RPMI7951 (cell line): ENCODE results near the gene KCNQ1. TPM values are rescaled to one million over a fixed set of nuclear protein-coding genes. Genes with fewer than 3 reads are reported as not detected.
A peak's percentile ranks its signal among the peaks of the same experiment; 100 is the strongest.

Experiments used
- DNase-seq: peaks from one replicate; pipeline ENCODE4 v3.0.0-alpha.2; 2012; ENCODE audit warnings: low read depth
- total RNA-seq: library from RNA; depleted of rRNA; stranded (reverse); fragments of >200 nt; shearing (Covaris generic); gene quantifications from 2 replicates; pipeline ENCODE4 v1.2.3, GENCODE V29; 2014

Gene KCNQ1
- total RNA-seq, 1 experiment from 2014 or later: not detected

DNA sequence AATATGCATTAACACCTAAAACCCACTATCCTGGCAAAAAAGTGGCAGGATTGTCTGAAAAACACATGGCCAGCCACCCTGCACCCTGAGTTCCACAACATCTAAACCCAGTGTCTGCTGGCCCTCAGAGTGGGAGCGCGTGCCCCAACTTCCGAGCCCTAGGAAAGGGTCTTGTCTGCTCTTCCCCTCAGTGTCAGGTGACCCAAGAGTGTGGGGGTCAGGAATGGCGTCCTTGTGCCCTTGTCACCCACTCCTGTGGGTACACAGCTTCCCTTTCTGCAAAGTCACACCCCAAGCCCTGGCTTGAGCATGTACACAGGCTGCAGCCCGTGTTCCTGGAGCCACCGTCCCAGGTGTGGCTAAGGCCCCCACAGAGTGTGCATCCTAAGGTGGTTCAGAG lies 373.2 kb downstream of the KCNQ1 start:
- DNase-seq: no peak

DNA sequence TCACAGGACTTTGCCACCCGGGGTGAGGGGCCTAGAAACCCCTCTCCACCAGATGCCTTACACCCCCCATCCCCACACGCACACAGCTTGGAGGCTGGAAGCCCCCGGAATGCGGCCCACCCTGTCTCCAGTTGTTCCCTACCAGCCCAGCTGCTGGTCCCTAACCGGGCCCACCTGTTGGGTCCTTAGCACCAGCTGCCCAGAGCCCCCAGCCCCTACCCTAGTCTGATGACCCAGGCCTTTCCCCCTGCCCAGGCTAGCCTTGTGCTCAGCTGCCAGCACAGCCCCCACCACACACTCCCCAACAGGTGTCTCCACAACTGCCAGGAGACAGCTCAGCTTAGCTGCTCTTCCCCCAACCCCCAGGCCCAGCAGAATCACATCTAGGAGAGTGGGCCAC lies 373.7 kb downstream of the KCNQ1 start:
- no peak for DNase-seq

DNA sequence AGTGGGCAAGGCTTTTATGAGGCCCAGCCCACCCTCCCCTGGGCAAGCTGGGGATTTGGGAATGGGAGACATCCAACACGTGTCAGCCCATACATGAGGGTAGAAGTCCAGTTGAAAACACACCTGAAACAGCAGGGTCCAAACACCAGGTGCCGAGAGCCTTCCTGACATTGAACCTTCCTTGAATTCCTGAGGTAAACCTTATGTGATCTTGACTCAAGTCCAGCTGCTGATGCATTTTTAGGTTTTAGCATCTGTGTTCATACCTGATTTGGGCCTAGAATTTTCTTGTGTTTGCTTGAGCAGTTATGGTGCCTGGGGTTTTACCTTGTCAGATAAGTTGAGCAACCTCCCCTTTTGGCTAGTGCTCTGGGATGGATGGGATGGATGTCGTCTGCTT lies 374.5 kb downstream of the KCNQ1 start:
- DNase-seq: no peak

DNA sequence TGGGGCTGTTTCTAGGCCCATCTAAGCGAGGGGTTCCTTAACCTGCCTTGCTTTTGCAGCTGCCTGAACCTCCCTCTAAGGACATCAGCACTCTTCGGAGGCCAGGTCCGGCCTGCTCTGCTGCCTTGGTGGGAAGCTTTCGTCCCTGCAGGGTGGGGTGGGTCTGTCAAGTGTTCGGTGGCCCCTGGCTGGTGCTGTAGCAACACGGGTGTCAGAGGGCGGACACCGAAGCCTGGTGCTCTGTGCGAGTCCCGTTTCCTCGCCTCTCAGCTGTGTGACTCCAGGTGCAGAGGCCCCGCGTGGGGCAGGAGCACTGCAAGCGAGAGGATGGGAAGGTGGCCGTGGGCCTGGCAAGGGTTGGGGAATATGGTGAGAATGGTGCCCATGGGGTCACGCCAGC lies 376.2 kb downstream of the KCNQ1 start:
- no peak for DNase-seq

DNA sequence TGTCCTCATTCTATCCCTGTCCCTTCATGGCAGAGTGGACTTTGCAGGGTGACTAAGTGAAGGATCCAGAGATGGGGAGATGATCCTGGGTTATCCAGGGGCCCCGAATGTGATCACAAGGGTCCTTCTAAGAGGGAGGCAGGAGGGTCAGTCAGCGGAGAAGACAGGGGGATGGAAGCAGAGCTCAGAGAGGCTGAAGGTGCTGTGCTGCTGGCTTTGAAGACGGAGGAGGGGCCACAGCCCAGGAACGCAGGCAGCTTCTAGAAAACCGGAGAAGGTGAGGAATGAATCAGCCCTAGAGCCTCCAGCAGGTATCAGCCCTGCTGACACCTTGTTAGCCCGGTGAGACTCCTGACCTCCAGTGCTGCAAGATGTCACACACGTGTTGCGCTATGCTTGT lies 377.1 kb downstream of the KCNQ1 start:
- DNase-seq: no peak

DNA sequence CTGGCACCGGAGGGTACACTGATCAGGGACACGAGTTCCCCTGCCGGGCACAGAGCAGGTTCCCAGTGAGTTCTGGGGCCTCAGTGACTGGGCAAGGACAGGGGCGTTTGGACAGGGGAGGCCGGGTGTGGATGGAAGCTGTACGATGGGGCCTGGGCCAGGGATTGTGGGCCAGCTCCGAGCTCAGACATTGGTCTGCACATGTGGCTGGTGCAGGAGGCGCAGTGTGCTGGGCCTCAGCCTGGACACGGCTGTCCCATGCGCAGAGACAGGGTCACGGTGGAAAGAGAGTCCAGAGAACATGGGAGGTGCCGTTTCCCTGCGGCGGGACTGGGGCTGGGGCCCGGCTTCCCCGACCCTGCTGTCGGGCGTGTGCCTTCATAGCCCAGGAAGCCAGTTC lies 380.0 kb downstream of the KCNQ1 start:
- no peak for DNase-seq

DNA sequence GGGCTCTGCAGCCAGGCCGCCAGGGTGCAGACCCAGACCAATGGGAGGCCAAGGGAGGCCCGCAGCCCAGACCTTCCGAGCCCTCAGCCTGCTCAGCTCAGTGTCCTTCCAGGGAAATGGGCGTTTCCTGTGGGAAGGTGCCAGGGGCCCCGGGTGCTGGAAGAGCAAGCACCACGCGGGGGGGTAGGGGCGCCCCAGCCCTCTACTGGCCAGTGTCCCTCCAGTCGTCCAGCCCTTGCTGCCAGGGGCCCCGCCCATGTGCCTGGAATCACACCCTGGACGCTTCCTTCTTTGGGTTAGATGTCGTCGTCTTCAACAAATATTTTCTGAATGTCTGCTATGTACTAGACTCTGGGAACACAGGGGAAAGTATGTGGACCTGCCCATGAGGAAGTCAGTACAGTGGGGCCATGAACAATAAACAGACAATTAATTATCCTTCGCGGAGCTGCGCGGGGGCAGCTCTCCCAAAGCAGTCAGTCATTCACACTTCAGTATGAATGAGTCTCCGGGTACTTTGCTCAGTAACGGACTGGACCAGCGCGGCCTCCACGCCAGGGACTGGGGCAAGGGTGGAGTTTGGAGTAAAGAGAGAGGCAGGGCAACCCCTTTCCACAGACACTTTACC lies 380.6 kb downstream of the KCNQ1 start:
- DNase-seq: no peak

DNA sequence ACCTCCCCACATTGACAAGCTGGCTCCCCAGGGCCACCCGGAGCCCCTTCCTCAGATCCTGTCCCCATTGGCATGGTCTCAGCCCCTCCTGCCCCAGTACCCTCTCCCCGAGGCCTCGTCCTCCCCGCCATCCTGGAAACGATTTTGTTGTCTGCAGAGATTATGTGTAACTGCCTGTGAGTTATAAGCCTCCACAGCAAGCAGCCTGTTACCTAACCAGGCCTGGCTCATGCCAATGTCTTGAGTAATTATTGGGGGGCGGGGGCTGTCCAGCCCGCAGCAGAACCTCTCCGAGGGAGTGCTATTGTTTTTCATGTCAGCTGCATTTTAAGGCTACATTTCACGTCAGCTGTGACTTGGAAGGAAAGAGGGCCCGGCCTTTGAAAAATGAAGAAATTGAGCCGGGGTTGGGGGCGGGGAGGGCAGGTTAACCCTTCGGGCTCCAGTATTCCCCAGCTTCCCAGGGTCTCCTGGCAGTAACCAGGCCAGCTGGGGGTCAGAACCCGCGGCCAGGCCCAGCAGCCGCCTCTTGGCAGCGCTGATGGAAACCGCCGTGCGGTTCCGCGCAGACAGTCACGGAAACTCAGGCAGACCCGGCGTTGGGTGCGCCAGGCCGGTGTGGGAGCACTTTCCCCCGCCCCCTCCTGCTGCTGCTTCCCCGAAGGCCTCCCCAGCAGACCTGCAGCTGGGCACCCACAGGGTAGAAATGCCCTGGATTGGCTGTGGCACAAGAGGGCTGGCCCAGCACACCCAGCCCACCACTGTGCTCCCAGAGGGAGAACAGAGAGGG lies 381.3 kb downstream of the KCNQ1 start:
- DNase-seq: peak; percentile 46

DNA sequence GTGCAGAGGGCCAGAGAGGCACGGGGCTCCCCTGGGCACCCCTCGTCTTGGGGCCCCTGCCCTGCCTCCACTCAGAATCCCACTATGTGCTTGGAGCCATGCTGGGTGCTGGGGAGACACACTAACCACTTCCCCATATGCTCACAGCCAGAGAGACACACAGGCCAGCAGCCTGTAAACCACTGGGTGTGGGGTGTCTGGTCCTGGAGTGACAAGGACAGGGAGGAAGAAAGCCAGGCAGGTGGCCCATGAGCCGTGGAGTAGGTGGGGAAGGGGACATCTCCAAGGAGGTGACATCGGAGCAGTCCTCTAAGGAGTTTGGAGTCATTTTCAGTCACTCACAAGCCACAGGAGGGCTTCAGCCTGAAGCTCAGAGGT lies 381.9 kb downstream of the KCNQ1 start:
- no peak for DNase-seq

DNA sequence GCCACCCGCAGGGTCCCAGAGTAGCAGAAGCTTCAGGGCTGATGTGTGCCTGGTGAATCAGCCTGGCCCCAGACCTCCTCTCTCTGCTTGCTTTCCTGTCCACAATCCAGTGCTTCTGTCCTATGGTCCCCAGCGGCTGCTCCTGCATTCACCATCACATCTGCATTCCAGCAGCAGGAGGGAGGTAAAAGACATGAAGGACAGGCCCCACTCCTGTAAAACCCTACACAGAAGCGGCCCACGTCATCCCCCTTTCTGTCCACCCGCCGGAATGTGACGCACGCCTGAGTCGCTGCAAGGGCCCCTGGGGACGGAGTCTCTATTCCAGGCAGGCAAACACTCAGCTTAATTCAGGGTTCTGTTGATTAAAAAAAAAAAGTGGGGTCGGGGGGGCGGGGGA lies 382.4 kb downstream of the KCNQ1 start:
- no peak for DNase-seq

DNA sequence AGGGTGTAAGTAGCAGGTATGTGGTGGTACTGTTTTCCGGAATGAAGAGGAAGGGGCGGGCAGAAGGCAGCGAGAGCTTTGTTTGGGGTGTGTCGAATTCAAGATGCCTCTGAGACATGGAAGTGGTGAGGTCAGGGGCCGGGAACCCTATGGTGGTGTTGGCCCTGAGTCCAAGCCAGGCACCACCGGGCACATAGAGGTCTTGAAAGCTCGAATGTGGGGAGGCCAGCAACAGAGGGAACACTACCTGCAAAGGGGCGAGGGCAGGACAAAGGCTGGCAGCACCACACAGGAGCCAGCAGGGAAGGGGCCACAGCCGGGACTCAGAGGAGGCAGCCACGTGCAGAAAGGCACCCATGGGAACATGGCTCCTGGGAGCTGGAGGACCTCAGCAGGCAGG lies 383.0 kb downstream of the KCNQ1 start:
- DNase-seq: no peak

DNA sequence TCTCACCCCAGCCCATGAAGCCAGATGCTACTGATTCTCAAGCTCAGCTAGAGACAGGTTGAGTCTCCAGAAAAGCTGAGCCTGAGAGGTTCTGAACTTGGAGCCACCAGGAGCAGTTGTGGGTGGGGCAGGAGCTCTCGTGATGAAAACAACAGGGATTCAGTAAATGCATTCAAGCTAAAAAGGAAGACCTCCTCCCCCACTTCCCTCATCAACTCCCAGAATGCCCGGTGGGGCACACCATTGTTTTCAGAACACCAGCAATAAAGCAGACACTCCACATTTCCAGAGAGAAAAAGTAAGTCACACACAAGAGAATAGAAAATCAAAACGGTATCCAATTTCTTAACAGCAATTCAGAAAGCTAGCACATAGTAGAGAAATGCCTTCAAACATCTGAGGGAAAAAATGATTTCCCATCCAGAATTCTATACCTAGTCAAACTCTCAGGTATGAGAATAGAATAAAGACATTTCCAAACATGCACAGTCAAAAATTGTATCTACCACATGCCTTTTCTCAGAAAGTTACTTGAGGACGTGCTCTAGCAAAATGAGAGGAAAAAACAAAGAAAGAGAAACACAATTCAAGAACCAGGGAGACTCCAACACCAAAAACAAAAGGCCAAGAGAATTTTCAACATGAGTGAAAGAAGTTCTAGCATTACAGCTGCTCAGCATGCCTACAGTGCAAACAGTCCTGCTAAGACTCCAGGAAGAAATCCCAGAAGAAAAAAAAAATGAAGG lies 383.9 kb downstream of the KCNQ1 start:
- DNase-seq: no peak

DNA sequence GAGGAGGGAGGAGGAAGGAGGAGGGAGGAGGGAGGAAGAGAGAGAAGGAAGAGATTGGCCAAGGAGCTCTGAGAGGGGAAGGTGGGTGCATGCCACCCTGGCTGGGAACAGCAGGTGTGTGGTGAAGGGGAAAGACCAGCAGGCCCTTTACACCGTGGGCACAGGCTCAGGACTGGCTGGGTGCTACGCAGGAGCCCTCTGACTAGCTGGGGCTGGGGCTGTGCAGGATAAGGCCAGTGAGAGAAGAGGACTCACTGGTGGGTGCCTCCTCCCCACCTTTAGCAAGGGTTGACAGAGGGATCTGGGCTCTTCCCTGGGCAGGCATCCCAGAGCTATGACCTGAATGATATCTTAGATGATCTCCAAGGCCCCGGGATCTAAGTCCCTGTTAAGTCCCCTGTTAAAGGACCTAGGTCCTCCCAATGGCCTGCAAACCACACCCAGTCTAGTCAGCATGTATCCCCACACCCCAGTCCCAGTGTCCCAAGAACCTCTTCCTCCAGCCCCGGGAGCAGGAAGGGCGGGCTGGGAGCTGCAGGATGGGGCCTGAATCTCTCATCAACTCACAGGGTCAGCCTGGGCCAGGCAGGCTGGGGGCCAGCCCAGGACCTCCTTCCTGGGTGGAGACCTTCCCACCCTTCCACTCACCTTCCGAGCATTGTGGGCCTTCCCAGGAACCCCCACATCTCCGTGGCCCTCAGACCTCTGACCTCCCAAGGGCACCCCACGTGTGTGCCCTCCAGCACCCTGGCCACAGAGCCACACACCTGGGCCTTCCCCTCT lies 385.4 kb downstream of the KCNQ1 start:
- no peak for DNase-seq

DNA sequence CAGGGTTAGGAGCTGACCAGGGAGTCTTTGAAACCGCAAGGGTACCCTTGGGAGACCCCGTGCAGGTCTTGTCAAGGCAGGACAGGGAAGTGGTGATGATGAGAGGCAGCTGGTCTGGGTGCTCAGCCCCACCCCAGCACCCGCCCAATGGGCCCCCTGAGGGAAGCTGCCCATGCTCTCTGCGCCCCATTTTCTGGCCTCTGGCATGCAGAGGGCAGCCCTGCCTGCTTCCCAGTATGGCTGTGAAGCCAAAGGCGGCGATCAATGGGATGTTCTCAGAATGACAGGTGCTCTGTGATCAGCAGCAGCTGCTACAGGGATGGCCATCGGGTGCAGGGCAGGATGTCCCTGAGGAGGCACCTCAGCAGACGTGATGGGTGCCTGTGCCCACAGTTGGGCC lies 386.1 kb downstream of the KCNQ1 start:
- DNase-seq: no peak

DNA sequence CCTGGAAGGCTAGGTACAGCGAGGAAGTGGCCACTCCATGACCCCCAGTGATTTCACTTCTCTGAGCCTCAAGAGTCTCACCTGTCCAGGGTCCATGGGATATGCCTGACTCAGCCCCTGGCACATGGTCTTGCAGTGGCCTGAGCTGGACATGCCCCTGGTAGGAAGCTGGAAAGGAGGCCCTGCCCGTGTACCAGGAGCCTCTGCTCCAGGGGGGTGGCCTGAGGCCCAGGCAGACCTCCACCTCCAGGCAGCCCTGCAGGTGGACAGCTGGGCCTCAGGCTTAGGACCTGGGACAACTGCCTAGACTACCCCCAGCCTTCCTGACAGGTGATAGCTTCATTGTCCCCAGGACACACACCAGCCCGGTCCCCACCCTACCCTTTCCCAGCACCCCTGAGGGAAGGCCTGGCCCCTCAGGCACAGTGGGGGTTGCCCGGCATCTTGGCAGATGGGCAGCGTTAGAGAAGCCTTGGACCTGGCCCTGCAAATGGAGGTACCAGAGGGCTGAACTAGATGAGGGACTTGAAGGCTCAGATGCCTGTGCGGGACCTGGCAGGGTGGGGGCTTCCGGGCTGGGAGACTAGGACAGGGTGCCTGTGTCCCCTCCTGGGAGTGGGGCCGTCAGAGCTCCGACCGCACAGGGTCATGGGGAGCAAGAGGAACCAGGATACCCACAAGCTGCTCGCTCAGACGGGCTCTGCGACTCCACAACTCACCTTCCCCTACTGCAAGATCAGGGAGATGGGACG lies 387.1 kb downstream of the KCNQ1 start:
- no peak for DNase-seq

DNA sequence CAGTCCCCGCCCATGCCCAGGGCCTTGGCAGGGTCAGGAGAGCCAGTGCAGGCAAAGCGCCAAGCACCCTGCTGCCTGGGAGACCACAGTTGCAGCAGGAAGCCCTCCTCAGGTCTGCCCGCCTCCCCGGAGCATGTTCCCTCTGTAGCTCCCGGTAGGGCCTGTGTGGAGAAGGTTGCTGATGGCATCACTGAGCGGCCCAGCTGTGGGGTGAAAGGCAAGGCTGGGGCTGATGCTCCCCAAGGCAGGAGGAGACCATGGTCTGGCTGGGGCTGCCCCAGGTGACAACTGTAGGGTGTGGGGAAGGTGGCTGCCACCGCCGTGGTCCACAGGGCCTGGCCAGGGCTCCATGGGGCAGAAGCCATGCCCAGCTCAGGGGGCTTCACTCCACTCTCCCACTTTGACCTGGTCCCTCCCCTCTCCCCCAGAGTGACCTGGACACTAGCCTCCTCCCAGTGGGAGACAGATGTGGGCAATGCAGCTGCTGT lies 387.8 kb downstream of the KCNQ1 start:
- no peak for DNase-seq

DNA sequence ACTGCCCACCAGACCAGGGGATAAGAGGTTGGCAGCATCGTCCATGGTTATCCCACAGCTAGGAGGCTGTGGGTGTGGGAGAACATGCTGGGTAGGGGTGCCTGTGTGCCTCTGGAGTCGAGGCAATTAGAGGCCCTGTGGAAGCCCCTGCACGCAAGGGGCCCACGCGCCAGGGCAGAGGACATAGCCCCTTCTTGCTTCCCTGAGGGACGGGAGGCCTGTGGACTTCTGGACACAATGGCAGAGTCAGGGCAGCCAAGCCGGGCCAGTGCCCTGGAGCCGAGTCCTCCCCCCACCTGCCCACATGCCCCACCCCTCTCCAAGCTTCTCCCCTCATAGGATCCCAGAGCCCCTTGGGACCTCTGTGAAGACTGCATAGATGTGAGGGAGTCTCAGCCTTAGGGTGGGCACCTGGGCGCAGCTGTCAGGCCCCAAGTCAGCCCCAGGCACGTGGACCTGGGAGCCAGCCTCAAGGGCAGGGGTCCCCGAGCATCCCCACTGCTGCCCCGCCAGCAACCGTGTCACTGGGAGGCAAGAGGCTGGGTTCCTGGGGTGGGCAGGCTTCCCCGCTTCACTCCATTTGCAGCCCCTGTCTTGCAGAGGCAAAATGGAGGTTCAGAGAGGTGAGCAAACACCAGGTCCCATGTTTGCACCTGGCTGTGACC lies 388.4 kb downstream of the KCNQ1 start:
- no peak for DNase-seq

DNA sequence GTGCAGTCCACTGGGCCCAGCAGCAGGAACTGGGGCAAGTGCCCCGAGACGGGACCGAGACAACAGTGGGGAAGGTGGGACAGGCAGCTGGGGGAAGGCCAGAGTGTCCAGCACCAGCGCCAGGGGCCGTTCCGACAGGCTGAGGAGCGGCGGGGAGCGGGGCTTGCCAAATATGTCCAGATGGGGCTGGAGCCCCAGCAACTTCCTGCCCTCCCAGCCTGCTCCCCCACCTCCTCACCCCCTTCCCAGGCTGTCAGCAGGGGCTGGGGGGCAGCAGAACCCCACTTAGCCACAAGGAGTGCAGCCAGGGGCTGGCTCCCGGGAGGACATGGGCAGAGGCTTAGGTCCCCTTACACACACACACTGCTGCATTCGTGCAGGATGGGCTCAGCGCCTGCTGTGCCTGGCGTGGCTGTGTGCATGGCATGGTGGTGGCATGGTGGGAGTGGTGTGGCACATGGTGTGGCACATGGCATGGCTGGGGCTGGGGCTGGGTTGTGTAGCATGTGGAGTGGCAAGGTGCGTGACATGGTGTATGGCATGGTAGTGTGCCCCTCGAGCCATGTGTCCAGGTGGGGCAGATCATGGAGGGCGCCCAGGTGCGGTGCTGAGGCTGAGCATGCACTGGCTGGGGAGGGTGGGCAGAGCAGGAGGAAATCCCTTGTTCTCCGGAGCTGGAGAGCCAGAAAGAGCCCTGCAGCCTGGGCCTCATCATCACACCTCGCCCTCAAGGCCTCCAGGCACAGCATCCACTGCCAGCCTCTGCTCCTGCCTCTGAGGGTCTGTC lies 389.1 kb downstream of the KCNQ1 start:
- no peak for DNase-seq

DNA sequence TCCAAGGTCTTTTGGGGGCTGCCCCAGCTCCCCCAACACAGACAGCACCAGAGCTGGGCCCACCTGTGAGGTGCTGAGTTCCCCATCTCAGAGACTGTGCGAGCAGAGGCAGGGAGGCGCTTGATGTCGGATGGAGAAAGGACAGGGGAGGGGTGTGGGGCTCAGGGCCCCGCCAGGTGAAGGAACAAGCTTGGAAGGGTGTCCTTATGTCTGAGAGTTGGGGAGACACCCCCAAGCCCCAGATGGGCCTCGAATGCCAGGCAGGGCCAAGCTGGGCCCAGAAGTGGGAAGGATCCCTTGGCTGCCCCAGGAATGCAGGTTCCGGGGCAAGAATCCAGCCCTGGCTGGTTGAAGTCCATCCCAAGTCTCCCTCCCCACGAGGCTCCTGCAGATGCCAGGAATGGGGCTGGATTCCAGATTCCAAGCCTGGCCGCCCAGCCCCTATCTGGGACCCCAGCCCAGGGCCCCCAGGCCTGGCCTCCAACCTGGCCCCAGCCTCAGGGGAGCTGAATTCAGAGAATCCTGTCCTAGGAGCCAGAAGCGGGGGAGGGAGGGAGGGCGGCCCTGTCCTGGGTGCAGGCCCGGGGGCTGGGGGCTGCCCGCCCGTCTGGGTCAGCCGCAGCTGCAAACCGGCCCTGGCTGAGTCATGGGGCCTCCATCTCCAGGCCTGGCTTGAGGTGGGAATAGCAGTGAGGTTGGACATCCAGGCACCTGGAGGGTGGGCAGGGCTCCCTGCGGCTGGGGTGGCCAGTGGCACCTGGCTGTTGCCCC lies 389.9 kb downstream of the KCNQ1 start:
- no peak for DNase-seq
